Pulmonary artery endothelial cell (primary cell): ENCODE measurements around the gene SLC9A8. TPM values are rescaled to one million over a fixed set of nuclear protein-coding genes. Genes with fewer than 3 reads are reported as not detected.
"Not testable (repeated sequence)": the region's sequence is repeated elsewhere in the genome, so short reads cannot be mapped to it uniquely, and the experiment has no call there.

Experiments
- DNase-seq: peaks from one replicate; pipeline ENCODE4 v3.0.0-alpha.2; 2011; ENCODE audit warnings: low read depth, low spot score
- total RNA-seq: library from RNA; depleted of rRNA; stranded (reverse); fragments of >200 nt; gene quantifications from 2 replicates; pipeline ENCODE4 v1.2.3, GENCODE V29; 2014

The SLC9A8 gene
- total RNA-seq, 1 donor from 2014 or later = 6.2 TPM

- no peak for DNase-seq
Measured at GRCh38 chr20:49786668-49787370, 25.8 kb upstream of the SLC9A8 start.

- no peak for DNase-seq
Measured at GRCh38 chr20:49787371-49788357, 25.0 kb upstream of the SLC9A8 start.

GRCh38 chr20:49790077-49790798 is 22.4 kb upstream of the SLC9A8 start:
- peak; percentile 87 for DNase-seq

- DNase-seq = no peak
Measured at GRCh38 chr20:49791165-49791564, 21.5 kb upstream of the SLC9A8 start.

GRCh38 chr20:49792006-49792405 is 20.6 kb upstream of the SLC9A8 start:
- no peak for DNase-seq

- DNase-seq = no peak
Measured at GRCh38 chr20:49792611-49793010, 20.0 kb upstream of the SLC9A8 start.

GRCh38 chr20:49794336-49795134 is 18.1 kb upstream of the SLC9A8 start:
- no peak for DNase-seq

- DNase-seq = no peak
Measured at GRCh38 chr20:49795135-49795424, 17.5 kb upstream of the SLC9A8 start.

GRCh38 chr20:49796600-49797343 is 15.9 kb upstream of the SLC9A8 start:
- DNase-seq = no peak

- DNase-seq = no peak
Measured at GRCh38 chr20:49797344-49797615, 15.3 kb upstream of the SLC9A8 start.

- no peak for DNase-seq
Measured at GRCh38 chr20:49798718-49799117, 13.9 kb upstream of the SLC9A8 start.

GRCh38 chr20:49799698-49800097 is 12.9 kb upstream of the SLC9A8 start:
- no peak for DNase-seq

- no peak for DNase-seq
Measured at GRCh38 chr20:49803418-49803817, 9.2 kb upstream of the SLC9A8 start.

- no peak for DNase-seq
Measured at GRCh38 chr20:49804364-49804763, 8.3 kb upstream of the SLC9A8 start.

GRCh38 chr20:49805224-49805876 is 7.3 kb upstream of the SLC9A8 start:
- DNase-seq = not testable (repeated sequence)

GRCh38 chr20:49808753-49809152 is 3.9 kb upstream of the SLC9A8 start:
- DNase-seq = no peak

GRCh38 chr20:49809803-49810359 is 2.7 kb upstream of the SLC9A8 start:
- no peak for DNase-seq

- DNase-seq = no peak
Measured at GRCh38 chr20:49810491-49811190, 2.0 kb upstream of the SLC9A8 start.

GRCh38 chr20:49811825-49812506 is 662 bp upstream of the SLC9A8 start:
- no peak for DNase-seq
